WI38 (cell line): Measurements from ENCODE around the gene MAPK6.

Source experiments
- H3K4me3 ChIP-seq: 2 replicates; pipeline ENCODE4 v1.5.1; 2011; ENCODE audit warnings: low read depth, mild to moderate bottlenecking, control low read depth, low read length
- TF ChIP-seq, protein P1 (sequence below): IDR thresholded peaks from 2 replicates; pipeline ENCODE4 v1.5.1; 2012; ENCODE audit warnings: low read depth, mild to moderate bottlenecking, control low read depth, low read length

The MAPK6 gene

GRCh38 chr15:52066842-52067544 is 48.0 kb downstream of the MAPK6 start:
- TF ChIP-seq, protein P1, sequence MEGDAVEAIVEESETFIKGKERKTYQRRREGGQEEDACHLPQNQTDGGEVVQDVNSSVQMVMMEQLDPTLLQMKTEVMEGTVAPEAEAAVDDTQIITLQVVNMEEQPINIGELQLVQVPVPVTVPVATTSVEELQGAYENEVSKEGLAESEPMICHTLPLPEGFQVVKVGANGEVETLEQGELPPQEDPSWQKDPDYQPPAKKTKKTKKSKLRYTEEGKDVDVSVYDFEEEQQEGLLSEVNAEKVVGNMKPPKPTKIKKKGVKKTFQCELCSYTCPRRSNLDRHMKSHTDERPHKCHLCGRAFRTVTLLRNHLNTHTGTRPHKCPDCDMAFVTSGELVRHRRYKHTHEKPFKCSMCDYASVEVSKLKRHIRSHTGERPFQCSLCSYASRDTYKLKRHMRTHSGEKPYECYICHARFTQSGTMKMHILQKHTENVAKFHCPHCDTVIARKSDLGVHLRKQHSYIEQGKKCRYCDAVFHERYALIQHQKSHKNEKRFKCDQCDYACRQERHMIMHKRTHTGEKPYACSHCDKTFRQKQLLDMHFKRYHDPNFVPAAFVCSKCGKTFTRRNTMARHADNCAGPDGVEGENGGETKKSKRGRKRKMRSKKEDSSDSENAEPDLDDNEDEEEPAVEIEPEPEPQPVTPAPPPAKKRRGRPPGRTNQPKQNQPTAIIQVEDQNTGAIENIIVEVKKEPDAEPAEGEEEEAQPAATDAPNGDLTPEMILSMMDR = no peak
- no peak overlapping the region for H3K4me3 ChIP-seq

DNA sequence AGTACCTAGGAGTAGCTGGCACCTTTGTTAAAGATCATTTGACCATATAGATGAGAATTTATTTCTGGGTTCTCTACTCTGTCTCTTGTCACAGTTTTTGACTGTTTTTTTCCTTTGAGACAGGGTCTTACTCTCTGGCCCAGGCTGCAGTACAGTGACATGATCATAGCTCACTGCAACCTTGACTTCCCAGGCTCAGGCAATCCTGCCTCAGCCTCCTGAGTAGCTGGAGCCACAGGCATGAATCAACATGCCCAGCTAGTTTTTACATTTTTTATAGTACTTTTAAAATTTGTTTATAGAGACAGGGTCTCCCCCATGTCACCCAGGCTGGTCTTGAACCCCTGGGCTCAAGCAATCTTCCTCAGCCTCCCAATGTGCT is 48.5 kb downstream of the MAPK6 start:
- no peak overlapping the region for H3K4me3 ChIP-seq
- TF ChIP-seq, protein P1 = no peak

DNA sequence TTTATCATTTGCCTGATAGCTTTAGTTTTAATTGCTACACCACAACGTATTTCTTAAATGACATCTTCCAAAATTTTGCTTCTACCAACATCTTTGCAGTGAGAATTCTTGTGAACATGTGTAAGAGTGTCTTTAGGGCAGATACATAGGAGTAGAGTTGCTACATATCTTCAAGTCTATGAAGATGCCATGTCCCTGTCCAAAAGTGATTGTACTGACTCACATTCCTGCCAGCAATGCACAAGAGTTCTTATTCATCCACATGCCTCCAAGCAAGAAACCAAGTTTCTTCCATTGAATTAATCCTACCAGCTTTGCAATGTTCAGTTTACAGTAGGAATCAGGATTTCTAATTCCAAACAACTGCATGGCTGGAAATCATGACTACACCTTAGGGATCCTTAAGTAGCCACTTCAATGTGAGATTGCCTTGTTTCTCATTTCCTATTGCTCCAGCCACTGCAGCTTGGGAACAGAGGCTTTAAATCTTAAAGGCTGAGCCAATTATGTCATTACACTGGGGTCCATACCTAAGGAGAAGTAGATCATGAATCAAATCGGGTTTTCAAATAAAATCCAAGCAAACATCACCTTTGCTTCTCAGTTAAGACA is 49.1 kb downstream of the MAPK6 start:
- no peak overlapping the region for H3K4me3 ChIP-seq
- TF ChIP-seq, protein P1 = no peak

DNA sequence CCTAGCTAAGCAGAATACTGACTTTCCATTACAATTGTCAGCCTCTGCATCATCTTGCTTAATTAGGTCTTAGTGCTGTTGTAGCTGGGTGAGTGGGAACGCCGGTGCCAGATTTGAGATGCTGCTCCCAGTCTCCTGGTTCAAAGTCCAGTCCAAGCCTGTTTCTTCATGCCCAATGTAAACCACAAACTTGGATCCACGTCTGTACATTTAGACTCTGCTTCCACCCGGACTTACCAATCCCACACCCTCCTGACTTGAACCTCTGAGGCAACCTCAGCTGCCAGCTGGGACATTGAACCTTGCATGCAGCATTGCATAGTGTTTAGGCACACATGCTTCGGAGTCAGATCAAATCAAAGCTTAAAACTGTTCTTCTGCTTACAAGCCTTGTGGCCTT is 50.5 kb downstream of the MAPK6 start:
- no peak overlapping the region for H3K4me3 ChIP-seq
- TF ChIP-seq, protein P1 = no peak

DNA sequence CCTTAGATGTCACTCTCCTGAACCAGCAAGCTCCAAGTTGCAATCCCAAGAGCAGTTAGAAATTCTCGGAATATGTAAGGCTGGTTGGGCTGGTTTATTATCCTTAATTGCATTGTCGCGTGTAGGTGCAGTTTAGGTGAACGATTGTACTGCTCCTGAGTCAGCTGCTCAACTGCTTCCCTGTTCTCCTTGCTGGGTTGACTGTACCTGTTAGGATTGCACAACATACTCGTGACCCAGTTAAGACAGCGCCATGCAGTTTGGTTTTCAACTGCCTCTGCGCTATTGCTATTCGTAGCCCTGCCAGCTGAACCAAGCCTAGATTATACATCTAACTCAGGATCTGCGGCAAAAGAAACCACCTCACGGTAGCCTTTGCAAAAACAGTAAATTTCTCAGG is 52.6 kb downstream of the MAPK6 start:
- TF ChIP-seq, protein P1 = no peak
- H3K4me3 ChIP-seq = no peak overlapping the region

GRCh38 chr15:52076889-52077781 is 58.1 kb downstream of the MAPK6 start:
- no peak overlapping the region for H3K4me3 ChIP-seq
- TF ChIP-seq, protein P1 = no peak
